ENCODE measurements around the gene TNRC6C.
"Not testable (repeated sequence)": the region's sequence is repeated elsewhere in the genome, so short reads cannot be mapped to it uniquely, and the experiment has no call there.

TNRC6C gene

GRCh38 chr17:78127239-78127887 is 168.9 kb downstream of the TNRC6C start:
- FAIRE-seq = no peak

GRCh38 chr17:78127888-78128550 is 169.5 kb downstream of the TNRC6C start:
- no peak for FAIRE-seq

GRCh38 chr17:78128551-78129350 is 170.2 kb downstream of the TNRC6C start, which contains the start of gene TMC6:
TMC6 (minus strand) TSS chr17:78128755; CDS start chr17:78126832, 1,923 bp downstream.
- FAIRE-seq = no peak

GRCh38 chr17:78129351-78130089 is 171.0 kb downstream of the TNRC6C start:
- FAIRE-seq = no peak

- FAIRE-seq = no peak
These were observed 171.6 kb downstream of the TNRC6C start for GRCh38 chr17:78130090-78130436.

- no peak for FAIRE-seq
These were observed 172.1 kb downstream of the TNRC6C start, which contains the start of gene TMC8 for GRCh38 chr17:78130437-78131101. TMC8 (plus strand) TSS chr17:78130771; CDS start chr17:78131589, 818 bp downstream.

- no peak for FAIRE-seq
These were observed 172.9 kb downstream of the TNRC6C start for GRCh38 chr17:78131172-78132083.

GRCh38 chr17:78132084-78132676 is 173.7 kb downstream of the TNRC6C start:
- FAIRE-seq = no peak

GRCh38 chr17:78132767-78133178 is 174.3 kb downstream of the TNRC6C start:
- no peak for FAIRE-seq

GRCh38 chr17:78133179-78133951 is 174.9 kb downstream of the TNRC6C start:
- no peak for FAIRE-seq

- FAIRE-seq = no peak
These were observed 175.7 kb downstream of the TNRC6C start for GRCh38 chr17:78133971-78134898.

- no peak for FAIRE-seq
These were observed 176.4 kb downstream of the TNRC6C start for GRCh38 chr17:78134899-78135385.

GRCh38 chr17:78135858-78136500 is 177.5 kb downstream of the TNRC6C start:
- FAIRE-seq = no peak

- no peak for FAIRE-seq
These were observed 179.1 kb downstream of the TNRC6C start for GRCh38 chr17:78137392-78138203.

- FAIRE-seq = no peak
These were observed 179.9 kb downstream of the TNRC6C start for GRCh38 chr17:78138204-78139060.

- FAIRE-seq = not testable (repeated sequence)
These were observed 181.3 kb downstream of the TNRC6C start for GRCh38 chr17:78139861-78140168.

Measured in A204.1 (cell line).